GM12878 (cell line): Measurements from ENCODE around the gene ZNF212. TPM values are rescaled to one million over a fixed set of nuclear protein-coding genes. Genes with fewer than 3 reads are reported as not detected.
A peak's percentile ranks its signal among the peaks of the same experiment; 100 is the strongest.

ENCODE experiments used
- ATAC-seq: fragments of 200-7000 bp; cut with Tn5 transposase; 3 replicates; pipeline ENCODE4 v1.9.1; 2020; ENCODE audit warnings: mild to moderate bottlenecking, moderate library complexity
- BruUV-seq: library from RNA; stranded (reverse); fragments of 400-500 nt; replicated peaks from 2 replicates; lab custom pipeline; 2021; lab: Mats Ljungman, UMichigan
- CTCF ChIA-PET: fragments of 300-600 bp; sonication (Branson Sonifier 250); formaldehyde crosslinking; extraction: SDS; loops from one replicate; lab custom pipeline; 2021; ENCODE audit warnings: inconsistent platforms; lab: Yijun Ruan, JAX
- POLR2A ChIA-PET: fragments of 350-600 bp; formaldehyde crosslinking; extraction: SDS; loops from one replicate; lab custom pipeline; 2021; ENCODE audit warnings: inconsistent platforms; lab: Charles Lee
- RAD21 ChIA-PET: fragments of 300-600 bp; sonication (Branson Sonifier 250); formaldehyde crosslinking; loops from one replicate; lab custom pipeline; 2023; ENCODE audit warnings: antibody characterized with exemption; ENCODE audit not compliant: unreplicated experiment; lab: Charles Lee
- SMC1A ChIA-PET: fragments of 300-600 bp; sonication (Branson Sonifier 250); formaldehyde crosslinking; loops from one replicate; lab custom pipeline; 2023; ENCODE audit not compliant: unreplicated experiment, uncharacterized antibody; lab: Charles Lee
- DNase-seq: peaks from one replicate; pipeline ENCODE4 v3.0.0-alpha.2; 2011; ENCODE audit warnings: low read depth, low spot score
- FAIRE-seq: peaks from 3 replicates; lab custom pipeline; 2011; peaks lifted over from hg19 to GRCh38; lab: Jason Lieb, UNC
- H2AFZ ChIP-seq: 2 replicates; pipeline ENCODE4 v1.6.0; 2011; ENCODE audit warnings: low read depth, low read length, control low read depth; ENCODE audit not compliant: control insufficient read depth
- H3K27ac ChIP-seq: 2 replicates; pipeline ENCODE4 v1.5.1; 2011; ENCODE audit warnings: control low read depth; ENCODE audit not compliant: control insufficient read depth, insufficient read depth
- H3K27me3 ChIP-seq, 2 experiments: replicated peaks in 1 of 2; 2 replicates each; pipeline versions ENCODE4 v1.6.0 to v1.6.1; 2011; ENCODE audit warnings: low read length in 1 of 2; ENCODE audit not compliant: control insufficient read depth in 2 of 2, insufficient read depth in 2 of 2
- H3K36me3 ChIP-seq, 2 experiments: 2 replicates each; pipeline ENCODE4 v1.5.1; 2011; ENCODE audit warnings: low read length in 1 of 2; ENCODE audit not compliant: control insufficient read depth in 2 of 2, insufficient read depth in 2 of 2
- H3K4me1 ChIP-seq: 2 replicates; pipeline ENCODE4 v1.6.1; 2011; ENCODE audit warnings: mild to moderate bottlenecking, low read length, moderate library complexity, mixed read lengths; ENCODE audit not compliant: control insufficient read depth, insufficient read depth
- H3K4me2 ChIP-seq: 2 replicates; pipeline ENCODE4 v1.6.0; 2011; ENCODE audit warnings: control low read depth; ENCODE audit not compliant: control insufficient read depth, insufficient read depth
- H3K4me3 ChIP-seq: fragments of 200-600 bp; sonication (generic); 2 replicates; pipeline ENCODE4 v1.5.1; 2016
- H3K79me2 ChIP-seq: 2 replicates; pipeline ENCODE4 v1.6.0; 2011; ENCODE audit warnings: low read length; ENCODE audit not compliant: control insufficient read depth, insufficient read depth
- H3K9ac ChIP-seq: 2 replicates; pipeline ENCODE4 v1.8.0; 2011; ENCODE audit warnings: low read length, control low read depth, mixed read lengths; ENCODE audit not compliant: control insufficient read depth, insufficient read depth
- H3K9me3 ChIP-seq: replicated peaks from 3 replicates; pipeline ENCODE4 v1.5.1; 2011; ENCODE audit warnings: mild to moderate bottlenecking, low read length; ENCODE audit not compliant: control insufficient read depth, insufficient read depth
- H4K20me1 ChIP-seq: 2 replicates; pipeline ENCODE4 v1.6.0; 2011; ENCODE audit not compliant: control insufficient read depth, insufficient read depth
- HDAC2 ChIP-seq: fragments of 200-600 bp; sonication (generic); IDR thresholded peaks from 2 replicates; pipeline ENCODE4 v1.6.1; 2017
- KAT2A ChIP-seq: conservative IDR thresholded peaks from 2 replicates; pipeline ENCODE4 v1.6.1; 2011; ENCODE audit warnings: low read depth, low read length; ENCODE audit not compliant: control insufficient read depth
- STAT3 ChIP-seq: IDR thresholded peaks from 2 replicates; pipeline ENCODE4 v1.6.1; 2011; ENCODE audit warnings: low read depth, low read length, improper control_type of control experiment
- YBX1 ChIP-seq: fragments of 450-650 bp; IDR thresholded peaks from 2 replicates; pipeline ENCODE4 v1.6.1; 2016; ENCODE audit warnings: antibody characterized with exemption
- ZNF24 ChIP-seq: fragments of 450-650 bp; IDR thresholded peaks from 2 replicates; pipeline ENCODE4 v1.6.1; 2017; ENCODE audit warnings: antibody characterized with exemption, mild to moderate bottlenecking
- WGBS: methylation state at CpG from one replicate; pipeline ENCODE4 v1.1.6; 2016; ENCODE audit warnings: low lambda C conversion rate; ENCODE audit not compliant: insufficient replicate concordance, insufficient coverage; ENCODE audit errors: missing lambda C conversion rate; 5-methylcytosine and 5-hydroxymethylcytosine counted together
- in situ Hi-C: fragments of 300-500 bp; cut with MboI; formaldehyde crosslinking; loops from 9 replicates; pipeline ENCODE4 v1.14.3; 2018; ENCODE audit warnings: mixed read lengths
- intact Hi-C: fragments of 100-400 bp; cut with micrococcal nuclease; formaldehyde crosslinking; loops from one replicate; pipeline ENCODE4 v1.14.2; 2022; ENCODE audit not compliant: unreplicated experiment
- polyA plus RNA-seq, 11 experiments: library from polyadenylated mRNA; depleted of rRNA in 4 of 11; unstranded in 6 of 11; stranded (reverse) in 5 of 11; fragments of >200 nt; fragmentation: Nextera tagmentation in 4 of 11; fragmentation: Illumina TruSeq in 1 of 11; extraction: Ambion mirVana in 4 of 11; extraction: Trizol in 1 of 11; gene quantifications; 1 replicate in 1 of 11; 2 replicates in 10 of 11; pipeline versions ENCODE4 v1.2.1 to v1.2.3, GENCODE V29; 2011 to 2016; ENCODE audit warnings: inconsistent platforms in 2 of 11, missing spikeins in 2 of 11, low read depth in 1 of 11
- total RNA-seq, 4 experiments: library from RNA; depleted of rRNA in 3 of 4; stranded (reverse); fragments of >200 nt in 3 of 4; fragmentation: Illumina TruSeq in 1 of 4; extraction: Trizol in 1 of 4; gene quantifications; 2 replicates each; pipeline versions ENCODE4 v1.2.1 to v1.2.3, GENCODE V29; 2013 to 2021
- TF ChIP-seq, protein P1 (sequence below): fragments of 150-350 bp; IDR thresholded peaks from 2 replicates; pipeline ENCODE4 v1.6.1; 2014; ENCODE audit warnings: mild to moderate bottlenecking, low read depth, low read length

Gene ZNF212
- total and polyA plus RNA-seq, 10 of the 15 experiments (the other 5 are each of a cell fraction or from before 2014, with no cell fraction given), result 1.2 to 11.6 (median 5.4) TPM

DNA sequence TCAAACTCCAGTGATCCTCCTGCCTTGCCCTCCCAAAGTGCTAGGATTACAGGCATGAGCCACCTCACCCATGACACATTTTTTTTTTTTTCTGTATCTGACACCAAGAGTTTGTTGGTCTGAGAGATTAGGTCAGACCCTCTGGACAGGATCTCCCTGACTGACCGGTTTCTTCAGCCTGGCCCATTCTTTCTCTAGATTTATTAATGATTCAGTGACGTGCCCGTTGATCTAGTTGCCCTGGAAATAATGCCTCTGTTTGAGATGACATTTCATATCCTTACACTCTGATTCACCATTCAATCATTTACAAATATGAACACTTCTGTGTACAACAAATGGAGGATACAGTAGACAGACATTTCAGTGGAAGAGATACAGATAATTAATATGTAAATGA lies 1.4 kb upstream of the ZNF212 start:
- BruUV-seq, result no TSS peak
- no peak for ATAC-seq

DNA sequence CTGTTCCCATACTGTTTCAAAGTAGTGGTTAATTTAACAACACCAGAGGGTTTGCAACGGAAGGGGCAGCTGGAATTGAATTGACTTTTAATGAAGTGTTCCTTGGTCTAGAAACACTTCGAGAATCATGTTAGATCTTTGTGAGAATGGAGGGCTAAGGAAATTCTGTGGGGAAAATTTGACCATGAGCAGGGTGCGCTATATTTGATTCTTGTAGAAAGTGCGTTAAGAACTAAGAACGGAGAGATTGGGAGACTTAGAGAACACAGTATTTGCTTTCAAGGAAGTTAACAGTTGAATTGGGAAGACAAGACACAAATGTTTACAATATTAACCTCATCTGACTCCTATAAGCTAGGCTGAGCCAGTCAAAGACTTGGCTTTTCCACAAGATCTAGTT lies 1.2 kb downstream of the ZNF212 start:
- intact Hi-C loops, result no loop called here
- BruUV-seq, result TSS peak; percentile 75

More for the DNA sequence above, 1.4 kb upstream of the ZNF212 start:
- ChIA-PET CTCF (interaction anchor here (0.8 kb wide), 1 partner anchor 42 kb away, joined by 4 read pairs; the partner anchor contains the start of gene ZNF282), RAD21 (interaction anchor here (0.9 kb wide), 1 partner anchor 44 kb away, joined by 3 read pairs; no protein-coding TSS in a partner anchor), POLR2A (no interaction called here), SMC1A (interaction anchor here (0.6 kb wide), 2 partner anchors 72 to 147 kb away, joined by 3 read pairs; partner anchors contain the start of gene ZNF786)
- Histone ChIP-seq H3K9ac (no peak overlapping the region), H3K4me1 (peaks cover 10% of the 10 kb centered on the region), H3K9me3 (peaks cover 2% of the 10 kb centered on the region; the same call in 2 of the 3 replicates), H3K27me3 (no peaks in the 10 kb centered on the region), H3K4me2 (no peak overlapping the region; the same call in 1 of the 2 replicates), H4K20me1 (no peaks in the 10 kb centered on the region), H3K4me3 (no peak overlapping the region), H3K27ac (no peak overlapping the region), H3K36me3 (no peaks in the 10 kb centered on the region), H2AFZ (no peak overlapping the region), H3K79me2 (peaks cover 20% of the 10 kb centered on the region)
- WGBS, result 85% methylated on average over 3 of the region's 3 CpGs
- TF ChIP-seq YBX1 (no peak), KAT2A (no peak), STAT3 (no peak), ZNF24 (no peak)
- DNase-seq, result no peak
- in situ Hi-C loops (no loop called here), intact Hi-C loops (loop anchor here (5.0 kb wide), 3 partner anchors 41 to 111 kb away; partner anchors contain the start of genes ZNF282, ZNF398 and ZNF425)
- no peak for FAIRE-seq

More for the DNA sequence above, 1.2 kb downstream of the ZNF212 start:
- H2AFZ ChIP-seq, result no peak overlapping the region
- no peak overlapping the region for H3K27ac ChIP-seq
- H3K4me1 ChIP-seq, result peaks cover 15% of the 10 kb centered on the region
- ATAC-seq, result no peak
- peak overlapping the region; percentile 88 for H3K4me2 ChIP-seq
- RAD21 ChIA-PET, result interaction anchor here (0.9 kb wide), 1 partner anchor 8 kb away, joined by 3 read pairs; no protein-coding TSS in a partner anchor
- POLR2A ChIA-PET, result interaction anchor here (1.3 kb wide), 1 partner anchor 45 kb away, joined by 3 read pairs; the partner anchor contains the start of gene ZNF282
- H3K36me3 ChIP-seq, result no peaks in the 10 kb centered on the region
- H3K27me3 ChIP-seq, result no peaks in the 10 kb centered on the region
- no peak for FAIRE-seq
- peak overlapping the region; percentile 99 for H3K4me3 ChIP-seq
- peak overlapping the region; percentile 89 for H3K9ac ChIP-seq
- TF ChIP-seq HDAC2, result no peak
- TF ChIP-seq, protein P1, sequence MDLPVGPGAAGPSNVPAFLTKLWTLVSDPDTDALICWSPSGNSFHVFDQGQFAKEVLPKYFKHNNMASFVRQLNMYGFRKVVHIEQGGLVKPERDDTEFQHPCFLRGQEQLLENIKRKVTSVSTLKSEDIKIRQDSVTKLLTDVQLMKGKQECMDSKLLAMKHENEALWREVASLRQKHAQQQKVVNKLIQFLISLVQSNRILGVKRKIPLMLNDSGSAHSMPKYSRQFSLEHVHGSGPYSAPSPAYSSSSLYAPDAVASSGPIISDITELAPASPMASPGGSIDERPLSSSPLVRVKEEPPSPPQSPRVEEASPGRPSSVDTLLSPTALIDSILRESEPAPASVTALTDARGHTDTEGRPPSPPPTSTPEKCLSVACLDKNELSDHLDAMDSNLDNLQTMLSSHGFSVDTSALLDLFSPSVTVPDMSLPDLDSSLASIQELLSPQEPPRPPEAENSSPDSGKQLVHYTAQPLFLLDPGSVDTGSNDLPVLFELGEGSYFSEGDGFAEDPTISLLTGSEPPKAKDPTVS, result no peak
- SMC1A ChIA-PET, result interaction anchor here (0.9 kb wide), 1 partner anchor 45 kb away, joined by 3 read pairs; the partner anchor contains the start of gene ZNF282
- in situ Hi-C loops, result no loop called here
- DNase-seq, result no peak
- no peaks in the 10 kb centered on the region for H4K20me1 ChIP-seq
- WGBS, result 89% methylated on average over 5 of the region's 5 CpGs
- CTCF ChIA-PET, result interaction anchor here (0.7 to 1.7 kb wide), 5 partner anchors 21 to 297 kb away, joined by 3 to 5 read pairs (median 3); partner anchors contain the start of gene ZNF783
- peaks cover 2% of the 10 kb centered on the region; the same call in 2 of the 3 replicates for H3K9me3 ChIP-seq
- H3K79me2 ChIP-seq, result peaks cover 24% of the 10 kb centered on the region
